GM13976 (cell line): Measurements from ENCODE around the gene KCNAB1.

Source experiments
- DNase-seq: peaks from one replicate; pipeline ENCODE4 v3.0.0; 2012; ENCODE audit warnings: low spot score
- CTCF ChIP-seq: IDR thresholded peaks from 2 replicates; pipeline ENCODE4 v1.5.1; 2012; ENCODE audit warnings: borderline replicate concordance, mild to moderate bottlenecking; ENCODE audit not compliant: insufficient read depth; ENCODE audit errors: extremely low read depth, missing control alignments, control extremely low read depth
- in situ Hi-C: fragments of 300-500 bp; cut with MboI; formaldehyde crosslinking; loops from one replicate; pipeline ENCODE4 v1.12.0; 2022; ENCODE audit warnings: low sequenced_read_pairs, mixed read lengths, inconsistent platforms; ENCODE audit not compliant: unreplicated experiment

Gene KCNAB1

GRCh38 chr3:156377718-156378117 lies 257.3 kb downstream of the KCNAB1 start:
- DNase-seq, result no peak
- in situ Hi-C loops, result no loop called here
- no peak for TF ChIP-seq CTCF

- in situ Hi-C loops, result no loop called here
- no peak for TF ChIP-seq CTCF
- DNase-seq, result no peak
These were observed 258.5 kb downstream of the KCNAB1 start for GRCh38 chr3:156378871-156379270.

- TF ChIP-seq CTCF, result no peak
- in situ Hi-C loops, result no loop called here
- no peak for DNase-seq
These were observed 258.9 kb downstream of the KCNAB1 start for GRCh38 chr3:156379327-156379726.

GRCh38 chr3:156381253-156381652 lies 260.9 kb downstream of the KCNAB1 start:
- no peak for DNase-seq
- in situ Hi-C loops, result loop anchor here (10.0 kb wide), 1 partner anchor 216 kb away; no protein-coding TSS in a partner anchor

GRCh38 chr3:156382458-156383346 lies 262.3 kb downstream of the KCNAB1 start:
- TF ChIP-seq CTCF, result peak; percentile 57
- DNase-seq, result peak; percentile 45
- in situ Hi-C loops, result loop anchor here (10.0 kb wide), 1 partner anchor 218 kb away; no protein-coding TSS in a partner anchor

More at GRCh38 chr3:156381253-156381652, 260.9 kb downstream of the KCNAB1 start:
- no peak for TF ChIP-seq CTCF

GRCh38 chr3:156383441-156384025 lies 263.2 kb downstream of the KCNAB1 start:
- in situ Hi-C loops, result loop anchor here (10.0 kb wide), 1 partner anchor 219 kb away; no protein-coding TSS in a partner anchor
- DNase-seq, result no peak
- TF ChIP-seq CTCF, result no peak
